GM12873 (cell line): ENCODE results near the gene CKB.

Source experiments
- TF ChIP-seq, protein P1 (sequence below): IDR thresholded peaks from 2 replicates; pipeline ENCODE4 v1.5.1; 2012; ENCODE audit warnings: low read depth, mild to moderate bottlenecking, moderate library complexity, low read length, control low read depth; ENCODE audit not compliant: insufficient read depth; ENCODE audit errors: missing control alignments

CKB gene

DNA sequence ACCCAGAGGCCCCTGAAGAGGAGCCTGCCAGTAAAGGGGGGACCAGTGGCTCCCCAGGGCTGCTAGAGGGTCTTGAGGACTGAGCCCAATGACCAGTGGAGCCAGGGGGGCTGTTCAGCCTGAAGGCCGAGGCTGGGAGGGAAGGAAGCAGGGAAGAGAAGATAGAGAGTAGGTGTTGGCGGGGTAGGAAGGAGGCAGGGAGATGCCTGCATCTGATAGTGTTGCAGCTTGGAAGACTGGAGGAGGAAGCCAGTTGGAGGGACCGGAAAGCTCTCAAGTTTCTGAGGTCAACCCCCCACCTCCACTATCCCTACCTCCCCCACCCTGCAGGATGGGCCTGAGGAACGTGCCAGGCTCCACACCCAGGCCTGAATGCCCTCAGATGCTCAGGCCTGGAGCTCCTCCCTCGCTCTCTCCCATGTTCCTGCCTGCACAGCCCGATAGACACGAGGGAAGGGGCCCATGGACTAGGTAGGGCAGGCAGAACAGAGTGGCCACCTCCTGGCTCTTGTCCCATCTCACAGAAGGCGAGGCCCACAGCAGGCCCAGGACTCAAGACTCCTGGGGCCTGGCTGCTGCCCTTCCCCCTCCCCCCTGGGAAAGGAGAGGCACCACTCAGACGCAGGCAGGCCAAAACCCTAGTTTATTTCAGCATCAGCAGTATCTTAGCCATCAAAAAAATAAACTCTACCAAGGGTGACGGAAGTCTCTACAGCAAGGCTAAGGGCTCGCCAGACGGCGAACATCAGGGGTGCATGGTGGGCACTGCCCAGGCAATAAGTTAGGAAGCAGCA, 3.4 kb downstream of the CKB start:
- TF ChIP-seq, protein P1, sequence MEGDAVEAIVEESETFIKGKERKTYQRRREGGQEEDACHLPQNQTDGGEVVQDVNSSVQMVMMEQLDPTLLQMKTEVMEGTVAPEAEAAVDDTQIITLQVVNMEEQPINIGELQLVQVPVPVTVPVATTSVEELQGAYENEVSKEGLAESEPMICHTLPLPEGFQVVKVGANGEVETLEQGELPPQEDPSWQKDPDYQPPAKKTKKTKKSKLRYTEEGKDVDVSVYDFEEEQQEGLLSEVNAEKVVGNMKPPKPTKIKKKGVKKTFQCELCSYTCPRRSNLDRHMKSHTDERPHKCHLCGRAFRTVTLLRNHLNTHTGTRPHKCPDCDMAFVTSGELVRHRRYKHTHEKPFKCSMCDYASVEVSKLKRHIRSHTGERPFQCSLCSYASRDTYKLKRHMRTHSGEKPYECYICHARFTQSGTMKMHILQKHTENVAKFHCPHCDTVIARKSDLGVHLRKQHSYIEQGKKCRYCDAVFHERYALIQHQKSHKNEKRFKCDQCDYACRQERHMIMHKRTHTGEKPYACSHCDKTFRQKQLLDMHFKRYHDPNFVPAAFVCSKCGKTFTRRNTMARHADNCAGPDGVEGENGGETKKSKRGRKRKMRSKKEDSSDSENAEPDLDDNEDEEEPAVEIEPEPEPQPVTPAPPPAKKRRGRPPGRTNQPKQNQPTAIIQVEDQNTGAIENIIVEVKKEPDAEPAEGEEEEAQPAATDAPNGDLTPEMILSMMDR = no peak

DNA sequence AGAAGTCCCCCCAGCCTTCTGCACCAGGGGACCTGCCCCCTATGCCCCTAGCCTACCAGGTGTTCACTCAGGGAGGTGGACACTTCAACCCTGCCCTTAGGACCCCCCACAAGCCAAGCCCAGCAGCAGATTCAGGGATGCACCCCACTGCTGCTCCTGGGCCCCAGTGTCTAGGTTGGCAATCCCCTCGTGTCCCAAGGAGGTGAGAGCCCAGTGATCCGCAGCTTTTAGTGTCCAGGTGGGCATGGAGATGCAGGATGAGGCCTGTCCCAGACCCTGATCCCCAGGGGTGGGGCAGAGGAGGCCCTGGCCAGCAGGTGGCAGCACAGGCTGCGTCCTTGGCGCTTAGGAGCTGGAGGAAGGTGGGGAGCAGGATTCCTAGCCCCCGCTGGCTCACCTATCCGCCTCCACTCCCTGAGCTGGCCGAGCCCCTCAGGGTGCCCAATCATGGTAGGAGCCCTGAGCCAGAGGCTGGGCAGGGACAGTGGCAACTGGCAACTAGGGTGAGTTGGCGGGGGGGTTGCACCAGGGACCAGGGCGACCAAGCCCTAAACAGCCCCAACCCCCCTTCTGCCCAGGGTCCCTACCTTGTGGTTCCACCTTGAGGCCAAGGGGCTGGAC, 4.1 kb downstream of the CKB start:
- TF ChIP-seq, protein P1 = peak; percentile 96

DNA sequence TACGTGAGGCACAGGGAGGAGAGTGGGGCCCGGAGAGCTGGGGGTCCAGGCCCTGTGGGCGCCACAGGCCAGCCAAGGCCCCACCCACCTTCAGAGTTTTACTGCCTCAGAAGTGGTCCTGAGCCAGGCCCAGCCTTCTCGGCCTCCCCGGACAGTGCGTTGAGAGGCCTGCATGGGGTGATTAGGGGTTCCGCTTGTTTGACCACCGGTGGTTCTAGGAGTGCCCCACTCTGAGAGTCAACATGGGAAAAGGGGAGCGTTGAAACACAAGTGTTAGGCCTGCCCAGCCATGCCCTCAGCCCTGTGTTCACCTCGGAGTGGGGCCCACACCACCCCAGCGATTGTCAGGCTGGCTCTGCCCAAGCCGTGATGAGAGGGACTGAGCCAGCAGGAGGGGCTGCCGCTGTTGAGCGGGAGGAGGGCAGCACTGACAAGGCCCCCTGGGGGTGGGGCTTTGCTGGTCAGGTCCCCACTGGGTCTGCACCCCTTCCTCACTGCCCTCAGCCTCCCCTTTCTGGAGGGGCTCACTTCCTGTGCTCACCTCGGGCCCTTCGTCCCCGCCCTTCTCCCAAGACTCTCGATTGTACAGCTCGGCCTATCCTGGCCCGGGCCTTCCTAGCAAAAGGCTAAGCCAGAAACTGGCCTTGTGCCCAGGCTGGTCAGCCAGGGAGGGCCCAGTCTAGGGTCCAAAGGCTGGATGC, 4.8 kb downstream of the CKB start:
- TF ChIP-seq, protein P1 = no peak

DNA sequence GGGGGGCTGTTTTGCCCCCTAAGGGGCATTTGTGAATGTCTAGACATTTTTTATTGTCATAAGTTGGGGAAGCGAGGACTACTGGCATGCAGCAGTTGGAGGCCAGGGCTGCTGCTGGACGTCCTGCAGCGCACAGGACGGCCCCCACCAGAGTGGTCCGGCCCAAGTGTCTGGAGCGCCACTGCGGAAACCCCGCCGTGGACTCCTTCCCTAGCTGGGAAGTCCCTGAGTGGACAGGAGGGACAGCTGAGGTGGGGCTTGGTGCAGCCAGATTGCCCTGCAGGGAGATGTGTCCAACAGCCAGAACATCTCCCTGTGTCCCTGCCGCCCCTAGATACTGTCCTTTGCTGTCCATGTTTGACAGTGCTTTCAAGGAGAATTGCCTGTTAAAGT, 5.5 kb downstream of the CKB start:
- TF ChIP-seq, protein P1 = no peak

DNA sequence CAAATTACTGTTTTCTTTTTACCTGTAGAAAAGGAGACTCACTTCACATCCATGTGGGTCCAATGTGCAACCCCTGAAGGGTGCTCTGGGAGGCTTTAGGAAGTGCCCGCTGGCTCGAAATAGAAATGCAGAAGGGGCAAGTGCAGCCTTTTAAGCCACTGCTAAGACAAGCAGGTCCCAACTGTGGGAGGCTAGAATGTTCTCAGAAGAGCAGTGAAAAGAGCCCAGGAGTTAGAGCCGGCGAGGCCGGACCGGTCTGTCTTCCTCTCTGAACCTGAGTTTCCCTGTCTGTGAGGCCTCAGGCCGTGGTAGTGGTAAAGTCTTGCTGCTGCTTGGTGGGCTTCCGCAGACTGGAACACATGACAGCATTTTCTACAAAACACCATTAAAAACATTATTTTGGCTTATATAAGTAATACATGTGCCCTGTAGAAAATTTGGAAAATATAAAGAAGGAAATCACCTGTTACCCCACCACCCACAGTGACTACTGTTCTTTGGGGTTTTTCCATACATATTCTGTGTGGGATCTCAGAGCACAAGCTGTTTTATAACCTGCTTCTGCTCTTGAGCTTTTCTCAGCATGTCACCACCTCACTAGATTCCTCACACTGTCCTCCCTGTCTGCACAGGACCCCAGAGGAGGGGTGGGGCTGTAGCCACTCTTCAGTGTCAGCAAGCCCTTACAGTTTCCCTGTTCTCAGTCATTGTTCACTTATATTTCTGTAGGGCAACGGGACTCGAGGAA, 6.0 kb downstream of the CKB start:
- TF ChIP-seq, protein P1 = no peak

DNA sequence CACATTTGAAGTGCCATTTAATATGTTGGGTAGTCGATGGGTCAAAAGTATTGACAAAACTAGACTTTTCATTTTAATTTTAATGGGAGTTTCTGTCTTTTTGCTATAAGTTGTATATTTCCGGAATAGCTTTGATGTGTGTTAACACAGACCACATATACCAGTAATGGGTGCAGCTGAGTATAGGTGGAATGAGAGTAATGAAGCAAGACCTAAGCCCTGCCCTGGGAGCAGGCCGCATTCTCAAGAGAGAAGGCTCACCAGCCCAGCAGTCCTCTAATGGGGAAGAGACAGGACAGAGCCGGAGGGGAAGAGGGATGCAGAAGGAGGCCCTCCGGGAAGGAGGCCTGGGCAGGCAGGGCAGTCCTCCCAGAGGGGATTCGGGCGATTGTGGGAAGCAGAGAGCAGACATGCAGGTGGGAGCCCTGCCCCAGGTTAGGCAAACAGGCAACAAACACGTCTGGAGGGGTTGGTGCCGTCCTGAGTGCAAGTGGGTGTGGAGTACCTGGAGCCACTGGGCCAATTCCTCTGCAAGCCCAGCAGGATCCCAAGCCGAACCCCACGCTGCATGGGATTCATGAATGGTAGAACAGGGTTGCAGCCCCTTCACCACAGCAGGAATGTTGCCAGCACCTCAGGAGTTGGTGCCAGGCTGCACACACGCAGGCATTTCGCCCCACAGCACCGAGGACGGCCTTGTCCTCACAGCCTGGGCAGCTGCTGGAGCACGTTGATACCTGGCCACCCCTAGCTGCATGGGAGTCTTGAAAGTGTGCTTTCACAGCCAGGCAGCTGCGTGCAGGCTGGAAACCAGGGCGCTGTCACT, 7.8 kb downstream of the CKB start:
- TF ChIP-seq, protein P1 = no peak
